ENCODE results near the gene MYOF. TPM values are rescaled to one million over a fixed set of nuclear protein-coding genes. Genes with fewer than 3 reads are reported as not detected.

Gene MYOF
- total and polyA plus RNA-seq, 10 of the 15 experiments (the other 5 are each of a cell fraction or from before 2014, with no cell fraction given): 0.02 to 0.59 (median 0.17) TPM

- TF ChIP-seq ZSCAN29 (IDR thresholded peaks at IDR 0.05) (no peak), ZZZ3 (IDR thresholded peaks at IDR 0.05; ENCODE audit: control insufficient read depth, insufficient read length, low read depth) (no peak), EGR1 (IDR thresholded peaks at IDR 0.05; ENCODE audit: borderline replicate concordance in 1 of 2, low read depth in 2 of 2, low read length in 2 of 2) (no peak), IRF5 (IDR thresholded peaks at IDR 0.05; ENCODE audit: borderline replicate concordance) (no peak), E2F4 (IDR thresholded peaks at IDR 0.05; ENCODE audit: low read depth, low read length) (no peak), BCL3 (IDR thresholded peaks at IDR 0.05; ENCODE audit: borderline replicate concordance, insufficient read depth, low read depth, low read length, poor library complexity, severe bottlenecking) (no peak), GATAD2B (conservative IDR thresholded peaks at IDR 0.05; ENCODE audit: low read depth) (no peak), IKZF1 (conservative IDR thresholded peaks at IDR 0.05) (no peak), HDAC2 (IDR thresholded peaks at IDR 0.05) (no peak), IRF4 (IDR thresholded peaks at IDR 0.05; ENCODE audit: low read depth, low read length) (no peak), CHD1 (IDR thresholded peaks at IDR 0.05; ENCODE audit: low read depth, low read length) (no peak), NFXL1 (IDR thresholded peaks at IDR 0.05; ENCODE audit: borderline replicate concordance) (no peak), HDAC6 (IDR thresholded peaks at IDR 0.05; ENCODE audit: unreplicated experiment) (no peak)
- H3K4me1 ChIP-seq (ENCODE audit: control insufficient read depth, insufficient read depth, low read length): no peaks in the 10 kb centered on the region
- H3K27me3 ChIP-seq (replicated peaks in 1 of 2; ENCODE audit: control insufficient read depth in 2 of 2, insufficient read depth in 2 of 2, low read length in 1 of 2): peaks cover 0 to 2% of the 10 kb centered on the region in 2 experiments; a peak in 1 of 4 replicates
- BruUV-seq (replicated peaks): no TSS peak
- H2AFZ ChIP-seq (ENCODE audit: control insufficient read depth, low read depth, low read length): no peak overlapping the region; the same call in 1 of the 2 replicates
- DNase-seq (ENCODE audit: low read depth, low spot score) (no peak), FAIRE-seq (no peak), ATAC-seq (no peak)
- WGBS (ENCODE audit: insufficient coverage, insufficient replicate concordance, low lambda C conversion rate, missing lambda C conversion rate): 28% methylated on average over 9 of the region's 9 CpGs
- POLR2A ChIA-PET: no interaction called here
- H3K9ac ChIP-seq (ENCODE audit: control insufficient read depth, insufficient read depth, low read length): no peak overlapping the region
- H4K20me1 ChIP-seq (ENCODE audit: control insufficient read depth, insufficient read depth): no peaks in the 10 kb centered on the region
- H3K4me3 ChIP-seq: no peak overlapping the region
- no peaks in the 10 kb centered on the region for H3K79me2 ChIP-seq (ENCODE audit: control insufficient read depth, insufficient read depth, low read length)
- in situ Hi-C loops (cut with MboI) (no loop called here), intact Hi-C loops (cut with micrococcal nuclease; ENCODE audit: unreplicated experiment) (no loop called here)
- H3K36me3 ChIP-seq (ENCODE audit: control insufficient read depth in 2 of 2, insufficient read depth in 2 of 2, low read length in 1 of 2): no peaks in the 10 kb centered on the region
- CTCF ChIA-PET: no interaction called here
- H3K4me2 ChIP-seq (ENCODE audit: control insufficient read depth, insufficient read depth): no peak overlapping the region
- SMC1A ChIA-PET (ENCODE audit: uncharacterized antibody, unreplicated experiment): no interaction called here
- no peak overlapping the region for H3K27ac ChIP-seq (ENCODE audit: control insufficient read depth, insufficient read depth)
- RAD21 ChIA-PET (ENCODE audit: unreplicated experiment): no interaction called here
- no peaks in the 10 kb centered on the region; the same call in 2 of the 3 replicates for H3K9me3 ChIP-seq (replicated peaks; ENCODE audit: control insufficient read depth, insufficient read depth, low read length)
Observed at GRCh38 chr10:93334901-93335327, 147.2 kb downstream of the MYOF start.

Measured in GM12878 (cell line).